ENCODE data around the gene ZBTB7C.

Gene ZBTB7C

GRCh38 chr18:48017635-48018034, 391.5 kb downstream of the ZBTB7C start:
- no peak for DNase-seq

- DNase-seq, result no peak
Measured at GRCh38 chr18:48013162-48013561, 396.0 kb downstream of the ZBTB7C start.

- no peak for DNase-seq
Measured at GRCh38 chr18:48011926-48012465, 397.2 kb downstream of the ZBTB7C start.

GRCh38 chr18:48010264-48010663, 398.9 kb downstream of the ZBTB7C start:
- DNase-seq, result no peak

GRCh38 chr18:48009116-48009745, 400.0 kb downstream of the ZBTB7C start:
- no peak for DNase-seq

- DNase-seq, result peak in 5 of 14 donors; percentile 22 to 53 (median 38)
Measured at GRCh38 chr18:48007955-48008701, 401.1 kb downstream of the ZBTB7C start.

GRCh38 chr18:48007381-48007780, 401.8 kb downstream of the ZBTB7C start:
- no peak for DNase-seq

GRCh38 chr18:48006415-48007175, 402.6 kb downstream of the ZBTB7C start:
- DNase-seq, result no peak

- no peak for DNase-seq
Measured at GRCh38 chr18:48004577-48004976, 404.6 kb downstream of the ZBTB7C start.

GRCh38 chr18:48003426-48004349, 405.5 kb downstream of the ZBTB7C start:
- no peak for DNase-seq

GRCh38 chr18:48002933-48003365, 406.2 kb downstream of the ZBTB7C start:
- DNase-seq, result no peak

GRCh38 chr18:48000701-48001100, 408.5 kb downstream of the ZBTB7C start:
- no peak for DNase-seq

- no peak for DNase-seq
Measured at GRCh38 chr18:47999801-48000248, 409.4 kb downstream of the ZBTB7C start.

- no peak for DNase-seq
Measured at GRCh38 chr18:47997338-47997780, 411.8 kb downstream of the ZBTB7C start.

- DNase-seq, result peak in 1 of 14 donors; percentile 5
Measured at GRCh38 chr18:47996091-47996541, 413.1 kb downstream of the ZBTB7C start.

- DNase-seq, result no peak
Measured at GRCh38 chr18:47995654-47996053, 413.5 kb downstream of the ZBTB7C start.

GRCh38 chr18:47993409-47993808, 415.8 kb downstream of the ZBTB7C start:
- DNase-seq, result no peak

GRCh38 chr18:47992976-47993375, 416.2 kb downstream of the ZBTB7C start:
- no peak for DNase-seq

- DNase-seq, result no peak
Measured at GRCh38 chr18:47992266-47992665, 416.9 kb downstream of the ZBTB7C start.

GRCh38 chr18:47990981-47991380, 418.2 kb downstream of the ZBTB7C start:
- DNase-seq, result no peak

- no peak for DNase-seq
Measured at GRCh38 chr18:47987388-47987699, 421.8 kb downstream of the ZBTB7C start.
